Stimulated activated CD8-positive, alpha-beta memory T cell treated with anti-CD3 and anti-CD28 coated beads, Interleukin-2, amount 100 ng/mL, for 1 hour (primary cell): ENCODE results near the gene TET1.
"Not testable (repeated sequence)": the region's sequence is repeated elsewhere in the genome, so short reads cannot be mapped to it uniquely, and the experiment has no call there.

Experiments
- DNase-seq, 2 donors: peaks; one replicate each; pipeline ENCODE4 v3.0.0-alpha.2; 2020; ENCODE audit warnings: low read depth in 2 of 2

Gene TET1

DNA sequence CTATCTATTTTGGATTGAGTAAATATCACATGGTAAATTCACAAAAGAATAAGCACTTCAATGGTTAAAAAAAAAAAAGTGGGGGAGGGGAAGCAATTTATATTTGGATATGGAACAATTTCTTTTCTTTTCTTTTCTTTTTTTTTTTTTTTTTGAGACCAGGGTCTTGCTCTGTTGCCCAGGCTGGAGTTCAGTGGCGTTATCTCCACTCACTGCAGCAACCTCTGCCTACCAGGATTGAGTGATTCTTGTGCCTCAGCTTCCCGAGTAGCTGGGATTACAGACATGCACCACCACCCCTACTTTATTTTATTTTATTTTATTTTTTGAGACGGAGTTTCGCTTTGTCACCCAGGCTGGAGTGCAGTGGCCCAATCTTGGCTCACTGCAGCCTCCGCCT, 148.8 kb downstream of the TET1 start:
- not testable (repeated sequence) for DNase-seq

DNA sequence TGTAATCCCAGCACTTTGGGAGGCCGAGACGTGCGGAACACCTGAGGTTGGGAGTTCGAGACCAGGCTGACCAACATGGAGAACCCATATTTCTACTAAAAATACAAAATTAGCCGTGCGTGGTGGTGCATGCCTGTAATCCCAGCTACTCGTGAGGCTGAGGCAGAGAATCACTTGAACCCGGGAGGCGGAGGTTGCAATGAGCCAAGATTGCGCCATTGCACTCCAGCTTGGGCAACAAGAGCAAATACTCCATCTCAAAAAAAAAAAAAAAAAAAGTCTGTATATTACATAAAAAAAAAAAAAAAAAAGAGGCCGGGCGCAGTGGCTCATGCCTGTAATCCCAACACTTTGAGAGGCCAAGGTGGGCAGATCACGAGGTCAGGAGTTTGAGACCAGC, 152.9 kb downstream of the TET1 start:
- not testable (repeated sequence) for DNase-seq

DNA sequence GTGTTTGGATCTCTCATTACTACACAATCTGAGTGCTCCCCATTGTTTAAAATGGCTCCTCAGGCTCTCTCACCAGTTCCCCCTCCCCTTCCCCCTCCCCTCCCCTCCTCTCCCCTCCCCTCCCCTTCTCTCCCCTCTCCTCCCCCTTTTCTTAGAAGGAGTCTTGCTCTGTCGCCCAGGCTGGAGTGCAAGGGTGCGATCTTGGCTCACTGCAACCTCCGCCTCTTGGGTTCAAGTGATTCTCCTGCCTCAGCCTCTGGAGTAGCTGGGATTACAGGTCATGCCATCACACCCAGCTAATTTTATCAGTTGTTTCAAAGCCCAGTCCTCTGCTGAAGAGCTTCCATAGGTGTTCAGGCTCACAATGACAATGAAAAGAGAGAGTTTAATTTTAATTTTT, 157.3 kb downstream of the TET1 start:
- no peak for DNase-seq

DNA sequence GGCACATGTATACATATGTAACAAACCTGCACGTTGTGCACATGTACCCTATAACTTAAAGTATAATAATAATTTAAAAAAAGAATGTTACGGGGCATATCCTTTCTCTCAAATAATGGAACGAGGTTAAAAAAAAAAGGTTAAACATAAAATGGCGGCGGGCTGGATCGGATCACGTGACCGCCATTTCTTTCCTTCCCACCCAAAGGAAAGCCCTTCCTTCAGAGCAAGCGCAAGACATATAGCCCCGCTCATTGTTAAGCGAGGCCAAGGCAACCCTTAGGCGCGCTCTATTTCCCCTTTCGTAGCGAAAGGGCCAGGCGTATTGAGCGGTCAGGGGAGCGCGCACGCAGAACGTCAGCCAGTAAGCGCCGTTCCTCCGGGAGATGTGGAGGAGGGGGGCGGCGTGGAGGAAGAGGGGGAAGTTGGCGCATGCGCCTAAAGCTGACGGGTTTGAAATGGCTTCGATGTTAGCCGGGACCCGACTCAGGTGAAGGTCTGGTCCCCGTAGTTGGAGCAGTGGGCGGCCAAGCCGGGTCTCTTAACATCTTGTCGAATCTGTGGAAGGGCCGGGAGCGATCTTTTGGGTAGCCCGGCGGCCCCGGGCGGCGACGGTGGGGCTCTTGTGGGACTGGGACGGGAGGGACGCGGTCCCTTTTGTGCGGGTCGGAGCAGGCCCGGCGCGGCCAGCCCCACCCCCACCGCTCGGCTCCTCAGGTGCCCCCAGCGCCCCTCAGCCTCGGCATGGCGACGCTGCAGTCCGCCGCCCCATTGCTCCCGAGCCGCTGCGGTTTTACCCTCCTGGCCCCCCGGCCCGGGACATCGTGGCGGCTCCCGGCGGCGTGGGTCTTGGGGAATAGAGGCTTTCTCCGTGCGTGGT, 160.9 kb downstream of the TET1 start, which contains the start of gene CCAR1:
TSS of gene CCAR1 (plus strand) at position 447 of the 880 bp plus-strand sequence. CDS start 1,266 bp downstream, outside the sequence.
- DNase-seq, result peak; percentile 94 to 98

DNA sequence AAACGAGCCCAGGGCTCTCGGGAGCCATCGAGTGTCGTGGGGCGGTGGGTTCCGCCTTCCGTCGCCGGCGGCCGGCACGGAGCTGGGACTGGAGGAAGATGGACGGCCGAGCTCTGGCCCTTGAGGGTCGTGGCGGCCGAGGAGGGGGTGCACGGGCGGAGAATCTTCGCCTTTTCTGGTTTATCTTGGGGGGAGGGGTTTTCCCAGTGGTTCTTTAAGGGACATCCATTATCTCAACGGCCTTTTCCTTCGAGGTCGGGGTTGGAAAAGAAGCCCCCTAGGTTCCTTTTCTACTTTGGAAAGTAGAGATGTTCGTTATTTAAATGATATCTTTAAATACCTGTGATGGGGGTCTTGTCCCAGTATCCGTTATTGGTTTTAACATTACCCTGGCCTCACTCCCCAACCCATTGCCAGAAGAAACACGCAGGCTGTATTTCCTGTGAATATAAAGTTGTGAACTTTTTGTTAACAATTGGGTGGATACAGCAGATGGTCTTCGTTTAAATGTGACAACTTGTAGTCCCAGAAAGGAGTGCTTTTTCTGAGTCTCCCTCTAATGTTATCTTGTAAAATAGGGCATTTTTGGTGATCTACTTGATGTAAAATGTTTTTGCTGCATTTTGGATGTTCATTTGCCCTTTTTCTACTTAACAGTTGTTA, 161.7 kb downstream of the TET1 start:
- no peak for DNase-seq

DNA sequence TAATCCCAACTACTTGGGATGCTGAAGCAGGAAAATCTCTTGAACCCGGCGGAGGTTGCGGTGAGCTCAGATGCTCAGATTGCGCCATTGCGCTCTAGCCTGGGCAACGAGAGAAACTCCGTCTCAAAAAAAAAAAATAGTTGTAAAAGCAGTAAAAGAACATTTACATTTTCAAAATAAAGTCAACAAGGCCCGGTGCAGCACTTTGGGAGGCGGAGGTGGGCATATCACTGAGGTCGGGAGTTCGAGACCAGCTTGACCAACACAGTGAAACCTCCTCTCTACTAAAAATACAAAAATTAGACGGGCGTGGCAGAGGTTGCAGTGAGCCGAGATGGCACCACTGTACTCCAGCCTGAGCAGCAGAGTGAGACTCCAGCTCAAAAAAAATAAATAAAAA, 164.9 kb downstream of the TET1 start:
- no peak for DNase-seq

DNA sequence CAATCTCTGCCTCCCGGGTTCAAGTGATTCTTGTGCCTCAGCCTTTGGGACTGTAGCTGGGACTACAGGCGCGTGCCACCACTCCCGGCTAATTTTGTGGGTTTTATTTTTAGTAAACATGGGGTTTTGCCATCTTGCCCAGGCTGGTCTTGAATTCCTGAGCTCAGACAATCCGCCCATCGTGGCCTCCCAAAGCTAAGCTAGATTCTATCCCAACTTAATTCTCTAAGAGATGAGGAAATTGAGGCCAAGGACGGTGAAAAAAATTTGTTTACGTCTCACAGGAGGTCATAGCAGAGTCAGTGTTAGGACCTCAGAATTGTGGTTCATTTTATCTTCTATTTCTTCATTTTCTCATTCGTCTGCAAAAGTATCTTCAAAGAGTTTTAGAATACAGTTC, 167.0 kb downstream of the TET1 start:
- DNase-seq, result no peak

DNA sequence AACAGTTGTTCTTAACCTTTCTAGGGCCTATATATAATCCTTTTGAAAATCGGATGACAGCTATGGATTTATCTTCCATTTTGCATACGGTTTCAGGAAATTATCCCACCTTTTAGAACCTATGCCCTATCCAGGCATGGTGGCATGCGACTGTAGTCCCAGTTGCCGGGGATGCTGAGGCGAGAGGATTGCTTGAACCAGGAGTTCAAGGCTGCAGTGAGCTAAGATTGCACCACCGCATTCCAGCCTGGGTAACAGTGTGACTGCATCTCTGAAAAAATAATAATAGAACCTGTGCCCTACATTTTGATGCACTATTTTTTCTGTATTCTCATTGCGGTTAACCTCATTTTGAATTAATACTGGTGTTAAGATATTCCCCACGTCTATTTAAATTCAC, 172.5 kb downstream of the TET1 start:
- DNase-seq, result no peak

DNA sequence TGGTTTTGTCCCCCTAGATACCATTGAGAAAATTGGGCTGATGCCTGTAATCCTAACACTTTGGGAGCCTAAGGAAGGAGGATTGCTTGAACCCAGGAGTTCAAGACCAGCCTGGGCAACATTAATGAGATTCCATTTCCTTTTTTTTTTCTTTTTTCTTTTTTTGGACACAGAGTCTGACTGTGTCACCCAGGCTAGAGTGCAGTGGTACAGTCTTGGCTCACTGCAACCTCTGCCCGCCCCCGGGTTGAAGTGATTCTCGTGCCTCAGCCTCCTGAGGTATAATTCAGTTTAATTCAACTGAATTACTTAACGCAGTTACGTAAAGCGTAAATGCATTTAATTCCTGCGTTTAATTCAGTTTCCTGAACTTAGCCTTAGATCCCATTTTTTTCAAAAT, 174.2 kb downstream of the TET1 start:
- no peak for DNase-seq

DNA sequence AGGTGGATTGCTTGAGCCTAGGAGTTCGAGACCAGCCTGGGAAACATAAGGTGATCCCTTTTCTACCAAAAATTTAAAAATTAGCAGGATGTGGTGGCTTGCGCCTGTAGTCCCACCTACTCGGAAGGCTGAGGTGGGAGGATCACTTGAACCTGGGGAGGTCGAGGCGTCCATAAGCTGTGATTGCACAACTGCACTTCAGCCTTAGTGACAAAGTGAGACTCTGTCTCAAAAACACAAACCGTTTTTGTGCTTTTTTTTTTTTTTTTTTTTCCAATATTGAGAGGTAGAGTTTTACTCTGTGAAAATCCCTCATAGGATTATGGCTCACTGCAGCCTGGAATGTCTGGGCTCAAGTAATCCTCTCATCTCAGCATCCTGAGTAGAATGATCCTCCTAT, 175.0 kb downstream of the TET1 start:
- DNase-seq, result no peak

DNA sequence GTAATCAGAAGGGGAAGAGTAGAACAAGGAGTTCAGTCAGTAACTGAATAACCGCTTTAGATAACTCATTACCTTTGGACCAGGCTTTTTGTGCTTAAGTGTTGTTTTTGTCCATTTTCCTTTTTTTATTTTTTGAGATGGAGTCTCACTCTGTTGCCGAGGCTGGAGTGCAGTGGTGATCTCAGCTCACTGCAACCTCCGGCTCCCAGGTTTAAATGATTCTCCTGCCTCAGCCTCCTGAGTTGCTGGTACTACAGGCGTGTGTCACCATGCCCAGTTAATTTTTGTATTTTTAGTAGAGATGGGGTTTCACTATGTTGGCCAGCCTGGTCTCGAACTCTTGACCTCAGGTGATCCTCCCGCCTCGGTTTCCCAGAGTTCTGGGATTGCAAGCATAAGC, 175.6 kb downstream of the TET1 start:
- not testable (repeated sequence) for DNase-seq

DNA sequence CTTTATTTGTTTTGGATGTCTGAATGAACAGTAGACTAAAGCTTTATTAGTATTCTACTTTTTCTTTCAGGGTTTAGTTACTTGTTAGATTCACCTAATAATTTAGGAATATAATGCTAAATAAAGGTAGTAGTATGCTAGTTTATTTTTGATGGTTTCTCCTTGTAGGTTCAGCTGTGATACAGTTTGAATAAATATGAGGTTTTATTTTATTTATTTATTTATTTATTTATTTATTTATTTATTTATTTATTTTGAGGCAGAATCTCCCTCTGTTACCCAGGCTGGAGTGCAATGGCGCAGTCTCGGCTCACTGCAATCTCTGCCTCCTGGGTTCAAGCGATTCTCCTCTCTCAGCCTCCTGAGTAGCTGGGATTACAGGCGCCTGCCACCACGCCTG, 180.5 kb downstream of the TET1 start:
- DNase-seq, result not testable (repeated sequence)

DNA sequence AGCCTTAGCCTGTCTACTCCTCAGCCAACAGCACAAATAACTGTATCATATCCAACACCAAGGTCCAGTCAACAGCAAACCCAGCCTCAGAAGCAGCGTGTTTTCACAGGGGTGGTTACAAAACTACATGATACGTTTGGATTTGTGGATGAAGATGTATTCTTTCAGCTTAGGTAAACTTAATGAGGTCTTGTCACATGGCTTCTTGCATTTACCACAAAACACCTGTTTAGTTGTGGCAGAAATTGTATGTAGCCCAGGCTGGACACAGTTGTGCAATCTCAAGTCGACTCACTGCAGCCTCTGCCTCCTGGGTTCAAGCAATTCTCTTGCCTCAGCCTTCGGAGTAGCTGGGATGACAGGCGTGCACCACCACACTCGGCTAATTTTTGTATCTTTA, 182.3 kb downstream of the TET1 start:
- no peak for DNase-seq
